ENCODE data around the gene GALK2. TPM values are rescaled to one million over a fixed set of nuclear protein-coding genes. Genes with fewer than 3 reads are reported as not detected.

GALK2 gene
- total RNA-seq, 2 donors from 2014 or later, result 21.5 to 35.6 TPM

- H3K36me3 ChIP-seq (replicated peaks in 1 of 2; ENCODE audit: insufficient read depth in 1 of 2, low read depth in 2 of 2), result no peaks in the 10 kb centered on the region
- no peaks in the 10 kb centered on the region for H3K4me1 ChIP-seq
- TF ChIP-seq CTCF (IDR thresholded peaks at IDR 0.05), result no peak
- intact Hi-C loops (cut with DNase I), result no loop called here
- no peak overlapping the region for H3K4me3 ChIP-seq
- H3K9me3 ChIP-seq, result no peaks in the 10 kb centered on the region
- DNase-seq (no peak), ATAC-seq (no peak)
- 82 to 84% methylated on average over 3 of the region's 3 CpGs for WGBS, 2 donors
- no peak overlapping the region for H3K27ac ChIP-seq
- no peaks in the 10 kb centered on the region for H3K27me3 ChIP-seq
Observed at GRCh38 chr15:49361370-49361769, 191.3 kb downstream of the GALK2 start.

- WGBS, 2 donors, result 93 to 95% methylated on average over 16 to 21 of the region's 22 CpGs
- TF ChIP-seq POLR2A (IDR thresholded peaks at IDR 0.05) (no peak), CTCF (IDR thresholded peaks at IDR 0.05) (no peak)
- Histone ChIP-seq H3K9me3 (no peaks in the 10 kb centered on the region), H3K36me3 (replicated peaks in 1 of 2; ENCODE audit: insufficient read depth in 1 of 2, low read depth in 2 of 2) (no peaks in the 10 kb centered on the region), H3K4me3 (no peak overlapping the region), H3K27me3 (no peaks in the 10 kb centered on the region), H3K4me1 (no peaks in the 10 kb centered on the region), H3K27ac (no peak overlapping the region)
- DNase-seq, result no peak
- no peak for ATAC-seq
- intact Hi-C loops (cut with DNase I), result no loop called here
Observed at GRCh38 chr15:49366496-49366895, 196.4 kb downstream of the GALK2 start.

GRCh38 chr15:49370782-49371181 is 200.7 kb downstream of the GALK2 start:
- H3K27ac ChIP-seq, result no peak overlapping the region
- H3K4me3 ChIP-seq, result no peak overlapping the region
- WGBS, 2 donors, result 78 to 100% methylated on average over 1 of the region's 1 CpG
- DNase-seq (no peak), ATAC-seq (no peak)
- TF ChIP-seq POLR2A (IDR thresholded peaks at IDR 0.05), result no peak
- no peak for TF ChIP-seq CTCF (IDR thresholded peaks at IDR 0.05)
- H3K36me3 ChIP-seq (replicated peaks in 1 of 2; ENCODE audit: insufficient read depth in 1 of 2, low read depth in 2 of 2), result no peaks in the 10 kb centered on the region
- H3K27me3 ChIP-seq, result no peaks in the 10 kb centered on the region
- intact Hi-C loops (cut with DNase I), result no loop called here
- no peaks in the 10 kb centered on the region for H3K9me3 ChIP-seq
- no peaks in the 10 kb centered on the region for H3K4me1 ChIP-seq

GRCh38 chr15:49372366-49372765 is 202.3 kb downstream of the GALK2 start:
- H3K27ac ChIP-seq, result no peak overlapping the region
- H3K27me3 ChIP-seq, result no peaks in the 10 kb centered on the region
- intact Hi-C loops (cut with DNase I), result no loop called here
- H3K9me3 ChIP-seq, result no peaks in the 10 kb centered on the region
- TF ChIP-seq POLR2A (IDR thresholded peaks at IDR 0.05) (no peak), CTCF (IDR thresholded peaks at IDR 0.05) (no peak)
- H3K4me3 ChIP-seq, result no peak overlapping the region
- DNase-seq (no peak), ATAC-seq (no peak)
- WGBS, 2 donors, result 35 to 54% methylated on average over 1 of the region's 1 CpG
- no peaks in the 10 kb centered on the region for H3K4me1 ChIP-seq
- no peaks in the 10 kb centered on the region for H3K36me3 ChIP-seq (replicated peaks in 1 of 2; ENCODE audit: insufficient read depth in 1 of 2, low read depth in 2 of 2)

- TF ChIP-seq CTCF (IDR thresholded peaks at IDR 0.05) (no peak), POLR2A (IDR thresholded peaks at IDR 0.05) (no peak)
- Histone ChIP-seq H3K27ac (no peak overlapping the region), H3K4me3 (no peak overlapping the region), H3K36me3 (replicated peaks in 1 of 2; ENCODE audit: insufficient read depth in 1 of 2, low read depth in 2 of 2) (no peaks in the 10 kb centered on the region), H3K9me3 (no peaks in the 10 kb centered on the region), H3K27me3 (no peaks in the 10 kb centered on the region), H3K4me1 (no peaks in the 10 kb centered on the region)
- intact Hi-C loops (cut with DNase I), result no loop called here
- DNase-seq (no peak), ATAC-seq (no peak)
- WGBS, 2 donors, result 90 to 92% methylated on average over 4 of the region's 4 CpGs
Observed at GRCh38 chr15:49379996-49380395, 209.9 kb downstream of the GALK2 start.

All from body of pancreas (tissue), 4 donors.